NCI-H446 (cell line): Measurements from ENCODE around the gene CACNA1C.
A peak's percentile ranks its signal among the peaks of the same experiment; 100 is the strongest.

Experiments used
- DNase-seq, 2 experiments: peaks; one replicate each; lab custom pipeline; 2025; lab: John Stamatoyannopoulos, UW

CACNA1C gene

DNA sequence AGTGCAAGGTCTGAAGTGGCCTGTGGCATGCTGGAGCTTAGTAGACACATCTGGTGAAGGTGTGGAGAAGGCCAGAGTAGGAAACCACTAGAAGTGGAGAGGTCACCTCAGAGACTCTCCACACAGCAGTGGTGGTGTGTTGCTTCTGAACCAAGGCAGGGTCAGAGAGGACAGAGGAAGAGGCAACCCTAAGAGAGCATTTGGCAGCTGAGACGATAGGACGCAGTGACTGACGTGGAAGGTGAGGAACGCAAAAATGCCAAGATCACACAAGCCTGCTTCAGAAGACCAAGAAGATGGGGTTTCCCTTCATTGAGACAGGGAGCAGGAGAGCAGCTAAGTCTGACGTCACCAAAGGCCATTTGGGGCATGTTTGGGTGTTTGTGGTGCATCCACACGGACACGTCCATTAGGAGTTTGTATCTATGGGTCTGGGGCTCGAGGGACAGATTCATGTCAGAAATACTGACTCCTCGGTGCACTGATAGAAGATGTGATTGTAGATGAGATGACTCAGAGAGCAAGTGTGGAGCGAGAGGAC, 338.1 kb downstream of the CACNA1C start:
- no peak for DNase-seq

DNA sequence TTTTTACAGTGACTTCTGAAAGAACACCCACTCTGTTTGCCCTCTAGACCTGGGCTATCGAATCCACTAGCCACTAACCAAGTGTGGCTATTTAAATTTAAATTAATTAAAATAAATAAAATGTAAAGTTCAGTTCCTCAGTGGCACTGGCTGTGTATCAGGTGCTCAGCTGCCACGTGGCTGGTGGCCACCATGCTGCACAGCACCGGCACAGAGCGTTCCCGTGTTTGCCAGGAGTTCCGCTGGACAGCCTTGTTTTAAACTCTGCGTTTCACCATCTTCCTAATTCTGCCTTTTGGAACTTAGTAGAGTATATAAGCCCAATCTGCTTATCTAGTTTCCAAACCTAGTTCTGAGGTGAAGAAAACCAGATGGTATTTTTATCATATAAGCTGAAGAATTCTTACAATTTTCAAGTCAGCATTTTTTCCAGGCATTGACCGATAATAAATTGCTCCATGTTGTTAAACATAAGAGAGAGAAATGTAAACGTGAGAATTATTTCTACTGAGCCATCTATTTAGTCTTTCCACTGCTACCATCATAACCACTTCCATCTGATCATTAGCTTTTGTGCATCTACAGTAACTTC, 339.0 kb downstream of the CACNA1C start:
- no peak for DNase-seq

DNA sequence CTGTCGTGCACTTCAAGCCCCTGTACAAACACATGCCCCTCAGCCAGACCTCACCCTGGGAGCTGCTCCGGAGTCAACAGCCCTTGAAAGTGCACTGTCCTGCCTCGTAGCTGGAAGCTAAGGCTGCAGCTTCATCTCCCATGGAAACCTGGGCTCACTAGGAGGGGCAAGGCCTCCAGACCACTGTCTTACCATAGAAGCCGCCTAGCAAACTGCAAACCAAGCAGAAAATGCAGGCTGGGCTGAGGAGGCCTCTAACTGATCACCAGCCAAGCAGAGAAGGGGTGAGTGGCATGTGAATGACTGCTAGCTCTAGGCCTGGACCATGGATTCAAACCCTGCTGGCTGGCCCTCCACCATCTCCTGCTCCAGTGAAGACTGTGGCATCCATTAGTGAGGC, 340.2 kb downstream of the CACNA1C start:
- no peak for DNase-seq

DNA sequence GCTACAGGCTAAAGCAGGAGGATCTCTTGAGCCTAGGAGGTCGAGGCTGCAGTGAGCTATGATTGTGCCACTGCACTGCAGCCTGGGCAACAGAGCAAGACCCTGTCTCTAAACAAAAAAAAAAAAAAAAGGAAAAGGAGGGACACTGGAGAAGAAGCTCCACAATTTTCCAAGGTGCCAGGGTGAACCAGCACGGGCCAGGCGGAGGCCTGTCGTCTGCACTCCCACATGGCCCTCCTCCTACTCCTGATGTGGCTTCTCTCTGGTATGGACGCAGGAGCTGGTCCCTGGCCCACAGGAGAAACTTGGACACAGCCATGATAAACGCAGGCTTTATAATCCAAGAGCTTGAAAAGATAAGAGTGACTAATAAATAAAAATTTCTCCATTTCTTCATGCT, 341.2 kb downstream of the CACNA1C start:
- no peak for DNase-seq

DNA sequence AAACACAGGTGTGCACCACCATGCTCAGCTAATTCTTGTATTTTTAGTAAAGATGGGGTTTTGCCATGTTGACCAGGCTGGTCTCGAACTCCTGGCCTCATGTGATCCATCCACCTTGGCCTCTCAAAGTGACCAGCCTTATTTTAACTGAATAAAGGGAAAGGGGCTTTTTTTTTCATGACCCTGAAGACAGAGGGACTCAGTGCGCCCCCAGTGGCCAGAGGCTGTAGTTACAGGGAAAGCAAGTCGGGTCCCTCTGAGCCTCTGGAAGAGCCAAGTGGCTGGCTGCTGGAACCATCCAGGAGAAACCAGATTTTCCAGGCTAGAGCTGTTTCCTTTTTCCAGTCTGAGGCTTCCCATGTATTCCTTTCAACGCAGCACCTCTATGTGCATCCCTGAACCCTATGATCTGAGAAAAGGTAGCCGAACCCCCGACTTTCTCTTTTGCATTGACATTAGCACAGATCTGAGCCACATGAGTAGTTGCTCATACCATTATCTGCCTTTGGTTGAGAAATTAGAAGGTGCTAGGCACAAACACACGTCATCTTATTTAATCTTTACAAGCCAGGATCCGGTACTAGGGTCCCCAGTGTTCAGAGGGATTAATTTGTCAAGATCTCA, 342.7 kb downstream of the CACNA1C start:
- DNase-seq = peak; percentile 22 to 69

DNA sequence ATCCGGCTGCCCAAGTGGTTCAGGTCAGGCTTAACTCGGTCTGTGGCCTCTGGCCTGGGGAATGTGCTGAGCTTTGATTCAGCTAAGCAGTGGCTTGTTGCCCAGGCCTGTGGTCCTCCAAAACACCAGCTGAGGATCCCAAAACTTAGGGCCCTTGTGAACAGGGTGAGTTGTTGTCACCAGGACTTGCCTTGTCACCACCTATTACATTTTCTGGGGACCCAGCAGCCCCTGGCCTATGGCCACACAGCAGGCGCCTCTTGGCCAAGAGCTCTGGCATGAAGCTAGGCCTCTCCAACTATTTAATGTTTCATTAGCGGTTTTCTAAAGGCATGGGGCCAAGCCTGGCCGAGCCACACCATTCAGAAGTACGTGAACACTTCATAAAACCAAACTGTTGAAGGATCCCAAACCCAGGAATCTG, 343.7 kb downstream of the CACNA1C start:
- DNase-seq = peak in 1 of 2 experiments; percentile 60

DNA sequence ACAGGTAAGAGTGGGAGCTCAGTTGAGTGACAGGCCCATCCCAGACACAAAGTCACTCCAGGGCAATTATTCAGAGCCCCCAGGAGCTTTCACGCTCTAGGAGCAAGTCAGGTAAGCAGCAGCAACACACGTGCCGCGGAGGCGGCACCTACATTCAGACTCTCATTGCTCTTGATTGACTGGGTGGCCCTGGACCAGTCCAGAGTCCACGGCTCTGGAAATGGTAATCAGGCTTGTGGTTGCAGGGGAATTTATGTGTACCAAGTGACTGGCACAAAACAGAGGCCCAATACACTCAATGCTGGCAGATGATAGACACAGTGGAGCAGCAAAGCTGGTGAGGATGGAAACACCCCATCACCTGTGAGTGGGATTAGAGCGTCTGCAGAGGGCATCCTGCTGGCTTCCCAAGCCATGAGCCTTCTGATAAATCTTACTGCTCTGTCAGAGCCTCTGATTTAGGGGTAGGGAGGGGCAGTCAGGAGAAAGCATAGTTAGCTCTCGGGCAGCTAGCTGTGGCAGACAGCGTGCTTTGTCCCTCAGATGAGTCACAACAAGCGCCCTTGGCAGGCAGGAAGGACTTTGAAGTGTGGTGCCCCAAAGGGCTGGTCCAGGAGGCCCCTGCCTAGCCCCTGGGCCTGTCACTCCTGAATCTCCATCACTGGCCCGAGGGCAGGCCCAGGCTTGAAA, 344.7 kb downstream of the CACNA1C start:
- DNase-seq = peak in 1 of 2 experiments; percentile 72

DNA sequence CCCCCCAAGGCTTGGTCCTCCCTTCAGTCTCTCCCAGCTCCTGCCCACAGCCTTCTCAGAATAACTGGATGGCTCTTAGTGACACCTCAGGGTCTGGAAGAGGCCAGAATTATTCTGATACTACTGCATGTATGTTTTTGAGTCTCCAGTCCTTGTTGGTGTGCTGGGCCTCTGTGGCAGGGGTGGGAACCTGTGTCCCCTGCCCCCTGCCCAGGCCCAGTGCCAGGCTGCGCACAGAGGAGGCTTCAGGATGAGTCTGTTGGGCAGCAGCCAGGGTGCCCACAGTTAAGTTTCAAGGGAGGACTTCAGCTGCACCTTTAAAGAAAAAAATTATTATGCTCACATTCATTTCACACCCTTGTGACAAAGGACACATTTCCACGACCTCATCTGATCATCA, 348.3 kb downstream of the CACNA1C start:
- no peak for DNase-seq

DNA sequence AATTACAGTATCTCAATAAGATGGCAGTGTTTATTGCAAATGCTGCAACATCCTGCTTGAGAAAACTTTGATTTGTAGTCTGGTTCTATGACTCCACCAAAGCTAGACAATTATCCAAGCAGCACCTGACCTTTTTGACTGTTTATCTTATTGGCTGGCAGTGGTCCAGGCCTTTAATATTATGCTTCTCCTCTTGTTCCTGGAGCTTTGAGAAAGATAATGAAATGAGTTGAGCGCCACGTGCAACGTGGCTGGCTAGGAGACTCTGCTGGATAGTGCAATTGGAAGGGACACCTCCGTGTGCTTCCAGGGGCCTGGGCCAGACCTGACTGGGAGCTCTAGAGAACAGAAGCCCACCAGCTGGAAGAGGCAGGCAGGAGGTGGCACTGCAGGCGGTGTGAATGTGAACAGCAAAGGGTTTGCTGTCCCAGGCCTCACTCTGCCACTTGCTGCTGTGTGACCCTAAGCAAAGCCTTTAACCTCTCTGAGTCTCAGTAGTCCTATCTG, 349.3 kb downstream of the CACNA1C start:
- no peak for DNase-seq

DNA sequence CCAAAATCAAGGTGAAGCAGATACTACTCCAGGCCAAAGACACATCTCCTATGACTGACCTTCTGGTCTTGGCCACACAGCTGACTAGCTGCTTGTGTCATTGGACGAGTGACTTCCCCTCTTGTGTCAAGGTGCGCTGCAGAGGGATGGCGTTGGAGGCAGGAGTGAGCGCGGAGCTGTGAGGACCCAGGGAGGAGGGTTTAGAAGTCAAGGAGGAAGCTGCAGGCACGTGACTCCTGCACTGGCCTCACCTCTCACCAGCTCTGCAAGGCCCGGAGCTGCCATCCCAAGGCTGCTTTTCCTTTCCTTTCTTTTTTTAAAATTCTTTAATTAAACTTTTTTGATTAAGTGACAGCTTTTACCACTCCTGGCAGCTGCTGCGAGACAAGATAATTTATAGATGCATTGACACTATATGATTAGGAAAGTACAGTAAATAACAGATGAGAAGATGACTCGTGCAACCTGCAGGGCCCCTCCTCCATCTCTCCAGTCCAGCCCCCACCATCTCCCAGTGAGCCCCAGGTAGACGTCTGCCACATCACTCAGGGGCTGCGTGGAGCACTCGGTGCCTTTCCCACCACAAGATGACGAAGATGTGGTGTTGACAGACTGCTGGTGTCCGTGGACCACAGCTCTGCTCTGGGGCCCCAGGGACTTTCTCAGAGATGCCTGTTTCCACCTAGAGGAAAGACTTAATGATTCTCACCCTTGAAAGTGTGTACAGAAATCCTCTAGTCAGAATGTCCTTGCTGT, 350.6 kb downstream of the CACNA1C start:
- no peak for DNase-seq

DNA sequence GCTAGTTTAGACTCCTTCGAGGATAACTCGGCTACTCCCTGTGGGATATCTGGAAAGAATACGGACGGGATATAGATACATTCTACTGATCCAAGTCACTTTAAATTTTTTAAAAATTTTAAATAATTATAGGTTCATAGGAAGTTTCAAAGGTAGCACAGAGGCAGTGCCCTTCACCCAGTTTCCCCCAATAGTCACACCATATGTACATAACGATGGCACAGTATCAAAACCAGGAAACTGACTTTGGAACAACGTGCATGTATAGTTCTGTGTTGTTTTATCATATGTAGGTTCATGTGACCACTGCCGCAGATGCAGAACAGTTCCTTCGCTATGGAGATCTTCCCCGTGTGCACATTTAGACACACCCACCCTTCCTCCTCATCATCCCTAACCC, 352.3 kb downstream of the CACNA1C start:
- no peak for DNase-seq

DNA sequence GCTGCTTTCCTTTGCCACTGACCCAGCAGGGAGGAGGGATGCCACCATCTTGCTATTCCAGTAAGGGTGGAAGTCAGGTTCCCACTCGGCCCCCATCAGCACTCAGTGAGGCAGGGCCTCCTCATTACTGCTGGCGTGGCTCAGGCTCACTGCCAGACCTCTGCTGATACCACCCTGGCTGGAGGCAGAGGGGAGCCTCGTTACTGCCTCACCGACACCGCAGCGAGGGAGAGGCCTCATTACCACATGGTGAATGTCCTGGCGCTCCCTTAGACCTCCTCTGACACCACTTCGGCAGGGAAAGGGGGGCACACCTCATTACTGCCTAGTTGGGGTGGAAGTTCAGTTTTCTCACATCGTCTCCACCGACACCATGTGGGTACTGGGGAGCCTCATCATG, 354.1 kb downstream of the CACNA1C start:
- DNase-seq = no peak

DNA sequence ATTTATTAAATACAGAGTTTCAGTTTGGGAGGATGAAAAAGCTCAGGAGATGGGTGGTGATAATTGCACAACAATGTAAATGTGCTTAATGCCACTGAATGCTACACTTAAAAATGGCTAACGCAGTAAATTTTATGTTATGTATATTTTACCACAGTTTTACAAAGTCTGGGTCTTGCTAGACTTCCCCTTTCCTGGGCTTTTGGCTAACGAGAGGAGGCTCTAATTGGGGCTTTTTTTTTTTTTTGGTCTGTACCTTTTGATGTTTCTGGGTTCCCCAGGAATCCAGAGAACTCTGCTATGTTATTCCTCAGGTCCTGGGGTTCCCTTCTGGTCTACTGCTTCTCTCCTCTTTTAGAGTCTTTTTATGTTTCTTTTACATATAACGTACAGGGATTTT, 355.5 kb downstream of the CACNA1C start:
- DNase-seq = no peak

DNA sequence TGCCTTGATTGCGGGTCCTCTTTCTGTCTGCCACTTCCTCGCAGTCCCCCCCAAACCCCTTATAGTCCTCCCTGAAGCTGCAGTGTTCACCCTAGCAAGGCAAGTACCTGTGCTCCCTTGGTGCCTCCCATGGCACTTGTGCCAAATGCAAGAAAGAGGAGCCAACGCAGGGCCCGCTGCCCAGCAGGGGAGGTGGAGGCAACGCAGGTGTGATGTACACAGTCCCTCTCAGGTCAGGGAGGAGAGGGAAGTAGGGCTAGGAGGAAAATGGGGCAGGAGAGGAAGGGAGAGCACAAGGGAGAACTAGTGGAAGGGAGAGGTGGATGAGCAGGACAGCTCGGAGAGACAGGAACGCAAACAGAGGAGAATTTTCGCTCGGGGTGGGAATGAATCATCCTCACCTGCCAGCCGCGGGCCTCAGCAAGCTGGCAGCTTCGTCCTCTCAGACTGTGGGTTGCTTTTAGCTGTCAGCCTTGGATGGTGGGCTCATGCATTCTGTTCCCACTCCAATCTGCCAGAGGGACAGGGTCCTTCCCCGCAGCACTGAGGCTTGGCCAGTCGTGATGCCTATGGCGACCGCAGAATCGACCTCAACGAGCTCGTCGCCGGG, 357.0 kb downstream of the CACNA1C start:
- no peak for DNase-seq

DNA sequence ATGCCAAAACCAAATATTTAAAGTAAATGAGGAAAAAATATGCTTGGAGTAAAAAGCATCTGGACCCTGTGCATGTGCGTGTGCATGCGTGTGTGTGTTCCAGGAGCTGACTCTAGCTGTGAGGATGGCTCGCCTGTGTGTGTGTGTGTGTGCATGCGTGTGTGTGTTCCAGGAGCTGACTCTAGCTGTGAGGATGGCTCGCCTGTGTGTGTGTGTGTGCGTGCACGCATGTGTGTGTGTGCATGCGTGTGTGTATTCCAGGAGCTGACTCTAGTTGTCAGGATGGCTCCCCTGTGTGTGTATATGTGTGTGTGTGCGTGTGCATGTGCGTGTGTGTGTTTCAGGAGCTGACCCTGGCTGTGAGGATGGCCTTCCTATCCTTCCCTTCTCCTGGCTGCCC, 357.7 kb downstream of the CACNA1C start:
- no peak for DNase-seq

DNA sequence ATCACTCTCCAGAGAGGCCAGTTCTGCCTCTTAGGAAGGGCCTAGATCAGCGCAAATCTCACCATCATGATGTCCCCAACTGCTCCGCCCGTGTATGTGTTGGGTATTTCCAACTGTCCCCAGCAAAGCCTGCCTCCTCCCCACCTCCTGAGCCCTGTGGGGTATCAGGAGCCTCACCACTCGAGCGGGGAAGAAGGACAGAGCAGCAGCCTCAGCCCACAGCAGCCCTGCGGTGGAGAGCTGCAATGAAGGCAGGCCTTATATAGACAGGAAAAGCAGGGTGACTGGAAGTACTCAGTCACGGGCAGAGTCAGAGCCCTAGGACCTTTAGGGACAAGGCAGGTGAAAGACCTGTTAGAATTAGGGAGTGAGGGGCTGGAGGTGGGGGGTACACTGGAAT, 358.2 kb downstream of the CACNA1C start:
- DNase-seq = no peak

DNA sequence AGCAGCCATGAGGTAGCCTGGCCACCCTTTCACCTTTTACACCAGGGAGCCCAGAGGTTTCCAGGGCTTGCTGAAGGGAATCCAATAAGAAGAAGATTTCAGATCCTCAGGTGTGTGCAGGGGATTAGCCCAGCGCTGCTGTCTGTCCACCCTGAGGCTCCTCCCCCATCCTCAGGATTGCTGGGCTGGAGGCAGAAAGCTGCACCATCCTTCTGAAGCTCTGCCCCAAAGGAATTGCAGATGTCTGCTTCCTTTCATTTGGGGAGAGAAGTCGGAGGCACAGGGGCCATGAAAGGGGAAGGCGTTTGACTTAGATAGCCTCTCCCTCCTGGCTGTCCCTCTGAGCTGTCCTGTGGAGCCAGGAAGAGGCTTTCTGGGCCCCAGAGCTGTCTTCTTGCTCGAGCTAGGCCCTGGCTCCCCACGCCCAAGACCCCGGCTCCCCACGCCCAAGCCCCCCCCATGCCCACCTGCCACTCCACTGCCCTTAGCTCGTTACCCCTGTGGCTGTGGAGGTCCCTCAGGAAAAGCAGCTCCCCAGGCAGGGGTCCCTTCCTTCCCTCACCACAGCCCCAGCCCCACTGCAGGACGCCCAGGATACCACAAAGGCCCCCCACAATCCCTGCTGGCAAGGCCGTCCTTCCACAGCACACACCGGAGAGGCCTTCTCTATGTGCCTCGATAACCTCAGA, 359.0 kb downstream of the CACNA1C start:
- no peak for DNase-seq

DNA sequence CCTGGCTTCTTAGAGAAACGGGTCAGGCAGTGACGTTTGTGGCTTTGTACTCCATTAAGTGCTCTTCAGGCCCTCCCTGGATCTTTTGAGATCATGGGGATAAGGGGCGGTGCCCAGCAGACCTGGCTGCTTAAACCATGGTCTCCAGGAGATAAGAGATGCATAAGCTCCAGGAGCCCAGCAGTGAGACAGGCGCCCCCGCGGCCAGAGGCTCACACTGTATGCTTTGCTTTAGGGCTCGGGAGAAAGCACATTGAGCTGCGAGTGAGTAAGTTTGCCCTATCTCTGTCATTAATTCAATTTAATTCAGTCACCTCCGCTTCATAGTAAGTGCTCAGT, 359.5 kb downstream of the CACNA1C start:
- DNase-seq = no peak

DNA sequence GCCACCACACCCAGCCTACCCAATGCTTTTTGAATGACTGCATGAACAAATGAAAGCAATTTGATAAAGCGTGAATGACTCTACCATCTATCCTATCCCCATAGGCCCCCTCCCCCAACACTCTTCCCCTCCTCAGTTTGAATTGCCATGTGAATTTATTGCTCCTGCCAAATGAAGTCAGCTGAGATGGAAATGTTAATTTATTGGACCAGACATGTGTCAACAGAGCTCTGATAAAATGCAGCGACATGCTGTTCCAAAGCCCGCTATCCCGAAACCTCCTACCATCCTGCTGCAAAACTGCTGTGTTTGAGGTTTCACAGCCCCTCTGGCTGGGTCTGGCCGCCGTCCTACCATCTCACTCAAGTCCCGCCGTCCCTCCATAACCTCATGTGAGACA, 360.5 kb downstream of the CACNA1C start:
- DNase-seq = no peak

DNA sequence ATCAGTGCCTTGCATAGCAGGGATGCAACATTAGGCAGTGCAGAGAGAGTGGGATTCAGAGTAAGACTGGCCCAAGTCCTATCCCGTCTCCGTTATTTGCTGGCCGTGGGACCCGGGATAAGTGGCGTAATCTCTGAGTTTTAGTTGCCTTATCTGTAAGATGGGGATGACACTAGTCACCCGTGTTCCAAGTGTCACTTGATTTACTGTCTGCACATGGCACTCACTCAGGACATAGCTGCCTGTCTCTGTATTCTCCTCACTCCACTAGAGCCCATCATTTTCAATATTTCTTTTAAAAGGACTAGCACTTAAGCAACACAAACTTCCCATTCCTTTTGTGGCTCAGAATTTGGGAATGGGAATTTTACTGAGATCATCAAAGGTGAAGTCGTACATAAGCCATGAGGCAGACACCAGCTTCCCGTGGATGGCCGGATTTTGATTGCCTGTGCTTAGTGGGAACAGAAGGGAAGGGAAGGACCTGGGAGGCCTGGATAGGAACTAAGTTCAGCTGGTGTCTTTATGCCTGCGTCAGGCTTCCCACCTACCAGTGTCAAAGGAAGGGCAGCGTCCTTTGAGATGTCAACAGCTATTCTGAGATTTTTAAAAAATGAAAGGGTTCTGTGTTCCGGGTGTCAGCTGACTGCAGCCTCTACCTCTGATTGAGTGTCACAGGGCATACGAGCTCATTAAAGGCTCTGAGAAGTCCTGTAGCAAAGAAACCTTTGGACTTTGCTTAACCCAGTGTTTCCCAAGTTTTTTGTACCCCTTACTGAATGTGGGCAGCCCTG, 361.4 kb downstream of the CACNA1C start:
- DNase-seq = no peak
